Measurements from ENCODE around the gene C16orf92. TPM values are rescaled to one million over a fixed set of nuclear protein-coding genes. Genes with fewer than 3 reads are reported as not detected.

The C16orf92 gene
- total and polyA plus RNA-seq, 2 donors from 2014 or later, result not detected

DNA sequence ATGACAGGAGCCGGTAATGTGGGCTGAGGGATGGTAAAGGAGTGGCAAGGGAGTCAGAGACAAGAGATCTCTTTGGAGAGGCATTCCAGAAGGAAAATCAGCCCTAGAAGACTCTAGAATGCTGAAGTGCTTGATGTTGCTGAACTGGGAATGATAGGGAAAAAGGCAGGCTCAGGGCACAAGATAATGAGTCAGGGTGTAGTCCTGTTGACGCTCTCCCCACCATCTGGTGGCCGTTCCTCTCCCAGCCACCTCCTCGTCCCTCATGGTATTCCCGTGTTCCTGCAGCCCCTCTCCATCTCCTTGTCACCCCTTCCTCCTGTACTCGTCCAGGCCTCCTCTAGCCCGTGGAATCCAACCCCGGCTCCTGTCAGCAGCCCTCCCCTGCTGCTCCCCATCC is 31.5 kb downstream of the C16orf92 start:
- peaks cover 0 to 8% (median 4%) of the 10 kb centered on the region in 3 donors for H3K4me1 ChIP-seq (ENCODE audit: control insufficient read depth in 2 of 3, insufficient read depth in 2 of 3, low read depth in 1 of 3, low read length in 3 of 3)
- no peaks in the 10 kb centered on the region for H3K9me3 ChIP-seq (ENCODE audit: control insufficient read depth in 2 of 3, insufficient read depth in 1 of 3, low read length in 3 of 3)
- no peak overlapping the region for H3K9ac ChIP-seq (ENCODE audit: low read length in 3 of 3)
- no peaks in the 10 kb centered on the region for H3K27me3 ChIP-seq (ENCODE audit: control insufficient read depth, insufficient read depth, low read length)
- intact Hi-C loops (cut with DNase I), result no loop called here
- DNase-seq (no peak), FAIRE-seq (no peak)
- no peaks in the 10 kb centered on the region for H3K36me3 ChIP-seq (ENCODE audit: control insufficient read depth in 2 of 3, insufficient read depth in 3 of 3, low read length in 3 of 3)
- no peak overlapping the region for H3K27ac ChIP-seq (ENCODE audit: low read depth in 2 of 2, low read length in 2 of 2)
- TF ChIP-seq, protein P1, sequence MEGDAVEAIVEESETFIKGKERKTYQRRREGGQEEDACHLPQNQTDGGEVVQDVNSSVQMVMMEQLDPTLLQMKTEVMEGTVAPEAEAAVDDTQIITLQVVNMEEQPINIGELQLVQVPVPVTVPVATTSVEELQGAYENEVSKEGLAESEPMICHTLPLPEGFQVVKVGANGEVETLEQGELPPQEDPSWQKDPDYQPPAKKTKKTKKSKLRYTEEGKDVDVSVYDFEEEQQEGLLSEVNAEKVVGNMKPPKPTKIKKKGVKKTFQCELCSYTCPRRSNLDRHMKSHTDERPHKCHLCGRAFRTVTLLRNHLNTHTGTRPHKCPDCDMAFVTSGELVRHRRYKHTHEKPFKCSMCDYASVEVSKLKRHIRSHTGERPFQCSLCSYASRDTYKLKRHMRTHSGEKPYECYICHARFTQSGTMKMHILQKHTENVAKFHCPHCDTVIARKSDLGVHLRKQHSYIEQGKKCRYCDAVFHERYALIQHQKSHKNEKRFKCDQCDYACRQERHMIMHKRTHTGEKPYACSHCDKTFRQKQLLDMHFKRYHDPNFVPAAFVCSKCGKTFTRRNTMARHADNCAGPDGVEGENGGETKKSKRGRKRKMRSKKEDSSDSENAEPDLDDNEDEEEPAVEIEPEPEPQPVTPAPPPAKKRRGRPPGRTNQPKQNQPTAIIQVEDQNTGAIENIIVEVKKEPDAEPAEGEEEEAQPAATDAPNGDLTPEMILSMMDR (IDR thresholded peaks at IDR 0.05; ENCODE audit: borderline replicate concordance, extremely low read depth, insufficient read depth), result no peak
- no peak overlapping the region for H3K4me3 ChIP-seq (ENCODE audit: low read length in 3 of 3)

DNA sequence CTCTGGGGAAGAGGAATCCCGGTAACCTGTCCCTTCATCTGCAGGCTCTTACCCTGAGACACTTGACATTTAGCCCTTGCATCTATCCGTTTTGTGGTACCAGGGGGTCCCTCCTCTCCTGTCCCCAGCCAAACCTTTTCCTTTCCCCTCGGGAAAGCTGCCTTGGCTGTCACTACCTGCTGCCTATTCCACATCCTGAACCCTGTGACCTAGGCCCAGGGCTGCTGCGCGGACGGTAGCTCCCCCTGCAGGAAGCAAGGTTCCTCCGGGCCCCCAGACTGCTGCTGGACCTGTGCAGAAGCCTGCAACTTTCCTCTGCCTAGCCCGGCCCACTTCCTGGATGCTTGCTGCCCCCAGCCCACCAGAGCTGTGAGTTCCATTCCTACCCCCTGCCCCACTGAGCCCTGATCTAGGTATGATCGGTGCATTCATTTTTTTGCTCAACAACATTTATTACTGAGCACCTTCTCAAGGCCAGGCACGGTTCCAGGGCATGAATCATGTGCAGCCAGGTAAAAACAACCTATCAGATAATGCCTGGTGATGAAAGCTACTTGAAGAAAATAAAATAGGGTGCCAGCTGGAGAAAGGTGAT is 32.1 kb downstream of the C16orf92 start:
- FAIRE-seq (no peak), DNase-seq (peak in 2 of 5 donors; percentile 25 to 61)
- H3K4me1 ChIP-seq (ENCODE audit: control insufficient read depth in 2 of 3, insufficient read depth in 2 of 3, low read depth in 1 of 3, low read length in 3 of 3), result peaks cover 0 to 8% (median 4%) of the 10 kb centered on the region in 3 donors
- no peak overlapping the region for H3K4me3 ChIP-seq (ENCODE audit: low read length in 3 of 3)
- TF ChIP-seq, protein P1 (IDR thresholded peaks at IDR 0.05; ENCODE audit: borderline replicate concordance, extremely low read depth, insufficient read depth), result peak; percentile 6
- no peak overlapping the region for H3K9ac ChIP-seq (ENCODE audit: low read length in 3 of 3)
- H3K36me3 ChIP-seq (ENCODE audit: control insufficient read depth in 2 of 3, insufficient read depth in 3 of 3, low read length in 3 of 3), result no peaks in the 10 kb centered on the region
- no peaks in the 10 kb centered on the region for H3K9me3 ChIP-seq (ENCODE audit: control insufficient read depth in 2 of 3, insufficient read depth in 1 of 3, low read length in 3 of 3)
- intact Hi-C loops (cut with DNase I), result no loop called here
- H3K27ac ChIP-seq (ENCODE audit: low read depth in 2 of 2, low read length in 2 of 2), result no peak overlapping the region
- no peaks in the 10 kb centered on the region for H3K27me3 ChIP-seq (ENCODE audit: control insufficient read depth, insufficient read depth, low read length)

DNA sequence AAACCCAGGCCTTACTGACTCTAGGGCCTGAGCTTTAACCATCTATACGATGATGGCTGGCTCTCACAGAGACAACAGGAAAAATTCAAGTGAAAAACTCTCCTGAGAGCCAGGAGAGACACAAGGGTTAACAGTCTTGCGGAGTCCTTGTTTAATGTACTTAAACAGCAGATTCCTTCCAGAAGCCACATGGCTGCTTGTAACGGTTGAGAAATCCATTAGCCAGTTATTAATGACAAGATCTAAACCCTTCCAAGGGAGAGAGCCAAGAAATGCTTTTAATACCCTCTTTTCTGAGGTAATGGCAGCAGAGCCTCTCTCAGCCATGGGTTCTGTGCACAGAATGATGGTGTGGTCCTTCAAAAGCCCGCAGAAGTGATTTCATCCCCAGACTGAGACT is 37.3 kb downstream of the C16orf92 start:
- Histone ChIP-seq H3K27ac (ENCODE audit: low read depth in 2 of 2, low read length in 2 of 2) (no peak overlapping the region), H3K27me3 (ENCODE audit: control insufficient read depth, insufficient read depth, low read length) (no peaks in the 10 kb centered on the region), H3K9me3 (ENCODE audit: control insufficient read depth in 2 of 3, insufficient read depth in 1 of 3, low read length in 3 of 3) (no peaks in the 10 kb centered on the region), H3K36me3 (ENCODE audit: control insufficient read depth in 2 of 3, insufficient read depth in 3 of 3, low read length in 3 of 3) (no peaks in the 10 kb centered on the region), H3K4me1 (ENCODE audit: control insufficient read depth in 2 of 3, insufficient read depth in 2 of 3, low read depth in 1 of 3, low read length in 3 of 3) (peaks cover 0 to 13% (median 9%) of the 10 kb centered on the region in 3 donors), H3K4me3 (ENCODE audit: low read length in 3 of 3) (no peak overlapping the region), H3K9ac (ENCODE audit: low read length in 3 of 3) (no peak overlapping the region)
- intact Hi-C loops (cut with DNase I), result no loop called here
- FAIRE-seq (no peak), DNase-seq (no peak)
- TF ChIP-seq, protein P1 (IDR thresholded peaks at IDR 0.05; ENCODE audit: borderline replicate concordance, extremely low read depth, insufficient read depth), result no peak

Measured in kidney (tissue), 14 donors.